Prostate gland (tissue), 2 donors: ENCODE results near the gene NLGN2. TPM values are rescaled to one million over a fixed set of nuclear protein-coding genes. Genes with fewer than 3 reads are reported as not detected.

Experiments
- DNase-seq: peaks from one replicate; pipeline ENCODE4 v3.0.0-alpha.2; 2019; ENCODE audit warnings: low spot score
- H3K27ac ChIP-seq, 2 donors: fragments of 200-600 bp; sonication (generic); 2 replicates each; pipeline ENCODE4 v1.5.1; 2017 to 2019
- H3K27me3 ChIP-seq: fragments of 200-600 bp; sonication (generic); replicated peaks from 2 replicates; pipeline ENCODE4 v1.5.1; 2019; ENCODE audit not compliant: insufficient read depth
- H3K36me3 ChIP-seq, 2 donors: fragments of 200-600 bp; sonication (generic); 1 replicate in 1 of 2; 2 replicates in 1 of 2; pipeline versions ENCODE4 v1.5.1 to v1.8.1; 2017 to 2019
- H3K4me1 ChIP-seq: fragments of 200-600 bp; sonication (generic); replicated peaks from 2 replicates; pipeline ENCODE4 v1.5.1; 2019
- H3K4me3 ChIP-seq, 2 donors: fragments of 200-600 bp; sonication (generic); 2 replicates each; pipeline ENCODE4 v1.5.1; 2017 to 2019
- H3K9me3 ChIP-seq: fragments of 200-600 bp; sonication (generic); 2 replicates; pipeline ENCODE4 v1.5.1; 2017
- POLR2A ChIP-seq: fragments of 450-650 bp; IDR thresholded peaks from one replicate; pipeline ENCODE4 v1.6.1; 2016; ENCODE audit warnings: antibody characterized with exemption, mild to moderate bottlenecking
- POLR2AphosphoS5 ChIP-seq: sonication (generic); formaldehyde crosslinking; IDR thresholded peaks from one replicate; pipeline ENCODE4 v1.6.1; 2017; ENCODE audit warnings: antibody characterized with exemption
- WGBS: methylation state at CpG from one replicate; pipeline ENCODE4 v1.1.5; 2018; 5-methylcytosine and 5-hydroxymethylcytosine counted together
- intact Hi-C: fragments of 100-400 bp; cut with DNase I; formaldehyde crosslinking; loops from one replicate; pipeline ENCODE4 v1.14.2; 2022
- total RNA-seq, 2 donors: library from RNA; depleted of rRNA; stranded (reverse); fragments of >200 nt; gene quantifications; one replicate each; pipeline ENCODE4 v1.1.0, GENCODE V29; 2016
- TF ChIP-seq, protein P1 (sequence below), 4 experiments: fragments of 200-600 bp in 2 of 4; fragments of 450-650 bp in 2 of 4; sonication (generic) in 2 of 4; IDR thresholded peaks; 1 replicate in 3 of 4; 2 replicates in 1 of 4; pipeline ENCODE4 v1.5.1; 2016 to 2019; ENCODE audit warnings: antibody characterized with exemption in 4 of 4, mild to moderate bottlenecking in 2 of 4, moderate library complexity in 2 of 4

Gene NLGN2
- total RNA-seq, 2 donors from 2014 or later, result 8.6 to 16.2 TPM

DNA sequence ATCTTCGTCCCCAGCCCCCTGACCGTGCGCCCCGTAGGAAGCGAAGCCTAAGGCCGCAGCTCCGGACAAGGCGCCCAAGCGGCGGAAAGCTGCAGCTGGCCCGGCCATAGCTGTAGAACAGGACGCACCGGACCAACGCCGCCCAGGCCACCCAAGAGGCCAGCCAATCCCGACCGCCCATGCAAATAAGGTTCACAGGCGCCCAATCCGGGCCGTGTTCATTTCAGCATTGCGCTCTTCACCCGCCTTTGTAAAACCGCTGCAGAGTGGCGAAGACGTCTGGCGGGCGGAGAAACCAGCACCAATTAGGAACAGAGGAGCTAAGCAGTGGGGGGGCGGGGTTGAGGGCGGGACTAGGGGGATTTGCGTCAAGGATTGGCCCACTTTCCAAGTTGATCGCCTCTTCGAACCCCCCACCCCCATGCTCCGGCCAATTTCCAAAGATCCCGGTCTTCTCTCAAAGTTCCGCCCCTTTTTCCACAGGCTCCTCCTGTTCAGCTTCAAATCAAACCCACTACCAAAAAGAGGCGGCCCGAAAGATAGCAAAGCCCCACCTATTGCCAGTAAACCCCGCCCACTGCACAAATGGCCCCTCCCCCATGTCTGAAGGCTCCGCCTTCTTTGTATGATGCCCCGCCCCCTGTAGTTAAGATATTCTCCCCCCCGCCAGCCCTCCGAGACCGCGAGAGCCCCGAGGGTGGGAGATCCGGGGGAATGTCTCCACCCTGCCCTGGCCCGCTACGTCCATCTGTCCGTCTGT is 3.5 kb upstream of the NLGN2 start, which contains the start of gene TMEM256:
Gene TMEM256 (minus strand): TSS at position 121 of the 760 bp plus-strand sequence. CDS start 13 bp downstream, at position 108.
- intact Hi-C loops, result loop anchor here (5.0 kb wide), 1 partner anchor 73 kb away; the partner anchor contains the start of gene ZBTB4
- peak; percentile 99 for DNase-seq
- Histone ChIP-seq H3K27ac (peak within 1 kb of the TSS; percentile 83 to 86), H3K4me1 (no peaks in the 10 kb centered on the region), H3K9me3 (no peaks in the 10 kb centered on the region), H3K36me3 (no peaks in the 10 kb centered on the region), H3K4me3 (peak within 1 kb of the TSS; percentile 70 to 80), H3K27me3 (no peaks in the 10 kb centered on the region)
- peak; percentile 99 for TF ChIP-seq POLR2A
- TF ChIP-seq, protein P1, sequence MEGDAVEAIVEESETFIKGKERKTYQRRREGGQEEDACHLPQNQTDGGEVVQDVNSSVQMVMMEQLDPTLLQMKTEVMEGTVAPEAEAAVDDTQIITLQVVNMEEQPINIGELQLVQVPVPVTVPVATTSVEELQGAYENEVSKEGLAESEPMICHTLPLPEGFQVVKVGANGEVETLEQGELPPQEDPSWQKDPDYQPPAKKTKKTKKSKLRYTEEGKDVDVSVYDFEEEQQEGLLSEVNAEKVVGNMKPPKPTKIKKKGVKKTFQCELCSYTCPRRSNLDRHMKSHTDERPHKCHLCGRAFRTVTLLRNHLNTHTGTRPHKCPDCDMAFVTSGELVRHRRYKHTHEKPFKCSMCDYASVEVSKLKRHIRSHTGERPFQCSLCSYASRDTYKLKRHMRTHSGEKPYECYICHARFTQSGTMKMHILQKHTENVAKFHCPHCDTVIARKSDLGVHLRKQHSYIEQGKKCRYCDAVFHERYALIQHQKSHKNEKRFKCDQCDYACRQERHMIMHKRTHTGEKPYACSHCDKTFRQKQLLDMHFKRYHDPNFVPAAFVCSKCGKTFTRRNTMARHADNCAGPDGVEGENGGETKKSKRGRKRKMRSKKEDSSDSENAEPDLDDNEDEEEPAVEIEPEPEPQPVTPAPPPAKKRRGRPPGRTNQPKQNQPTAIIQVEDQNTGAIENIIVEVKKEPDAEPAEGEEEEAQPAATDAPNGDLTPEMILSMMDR (IDR thresholded peaks at IDR 0.05), result peak in 2 of 4 experiments; percentile 31 to 45
- peak; percentile 98 for TF ChIP-seq POLR2AphosphoS5
- WGBS, result under 1% methylated on average over 49 of the region's 49 CpGs

DNA sequence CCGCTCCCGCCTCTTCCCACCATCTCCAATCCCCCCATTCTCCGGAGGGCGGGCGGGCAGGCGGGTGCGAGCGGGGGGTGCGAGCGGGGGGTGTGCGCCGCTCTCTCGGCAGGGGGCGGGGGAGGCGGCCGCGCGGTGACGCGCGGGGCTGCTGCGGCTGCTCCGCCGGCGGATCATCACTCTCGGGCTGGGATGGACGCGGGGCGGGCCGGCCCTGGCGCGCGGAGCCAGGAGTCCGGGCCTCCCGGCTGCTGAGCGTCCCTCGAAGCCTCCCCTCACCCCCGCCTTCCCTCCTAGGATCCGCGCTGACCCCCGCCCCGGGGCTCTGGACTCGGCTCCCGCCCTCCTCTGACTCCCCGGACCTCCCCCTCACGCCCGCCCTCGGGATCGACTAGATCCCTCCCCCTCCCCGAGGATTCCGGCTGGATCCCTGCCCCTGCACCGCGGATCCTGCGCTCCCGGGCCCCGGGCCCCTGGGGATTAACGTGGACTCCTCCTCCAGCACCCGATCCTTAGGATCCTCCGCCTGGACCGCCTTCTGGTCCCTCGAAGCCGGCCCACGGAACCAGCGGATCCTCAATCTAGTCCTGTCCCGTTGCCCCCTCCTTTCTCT is 2.8 kb upstream of the NLGN2 start:
- Histone ChIP-seq H3K4me3 (peak overlapping the region; percentile 70 to 80), H3K27ac (peak overlapping the region; percentile 83 to 86), H3K27me3 (no peaks in the 10 kb centered on the region), H3K9me3 (no peaks in the 10 kb centered on the region), H3K36me3 (no peaks in the 10 kb centered on the region), H3K4me1 (no peaks in the 10 kb centered on the region)
- TF ChIP-seq POLR2AphosphoS5, result no peak
- peak; percentile 76 for TF ChIP-seq POLR2A
- TF ChIP-seq, protein P1 (IDR thresholded peaks at IDR 0.05), result peak in 1 of 4 experiments; percentile 7
- WGBS, result 3% methylated on average over 53 of the region's 65 CpGs
- intact Hi-C loops, result loop anchor here (5.0 kb wide), 1 partner anchor 72 kb away; the partner anchor contains the start of gene ZBTB4
- DNase-seq, result no peak

- peak overlapping the region; percentile 70 to 80 for H3K4me3 ChIP-seq
- no peaks in the 10 kb centered on the region for H3K9me3 ChIP-seq
- no peak for TF ChIP-seq POLR2AphosphoS5
- H3K27me3 ChIP-seq, result no peaks in the 10 kb centered on the region
- 13% methylated on average over 27 of the region's 38 CpGs for WGBS
- H3K4me1 ChIP-seq, result no peaks in the 10 kb centered on the region
- H3K36me3 ChIP-seq, result no peaks in the 10 kb centered on the region
- intact Hi-C loops, result no loop called here
- no peak for DNase-seq
- H3K27ac ChIP-seq, result peak overlapping the region; percentile 83 to 86
Observed at GRCh38 chr17:7405350-7406234, 2.1 kb upstream of the NLGN2 start.

DNA sequence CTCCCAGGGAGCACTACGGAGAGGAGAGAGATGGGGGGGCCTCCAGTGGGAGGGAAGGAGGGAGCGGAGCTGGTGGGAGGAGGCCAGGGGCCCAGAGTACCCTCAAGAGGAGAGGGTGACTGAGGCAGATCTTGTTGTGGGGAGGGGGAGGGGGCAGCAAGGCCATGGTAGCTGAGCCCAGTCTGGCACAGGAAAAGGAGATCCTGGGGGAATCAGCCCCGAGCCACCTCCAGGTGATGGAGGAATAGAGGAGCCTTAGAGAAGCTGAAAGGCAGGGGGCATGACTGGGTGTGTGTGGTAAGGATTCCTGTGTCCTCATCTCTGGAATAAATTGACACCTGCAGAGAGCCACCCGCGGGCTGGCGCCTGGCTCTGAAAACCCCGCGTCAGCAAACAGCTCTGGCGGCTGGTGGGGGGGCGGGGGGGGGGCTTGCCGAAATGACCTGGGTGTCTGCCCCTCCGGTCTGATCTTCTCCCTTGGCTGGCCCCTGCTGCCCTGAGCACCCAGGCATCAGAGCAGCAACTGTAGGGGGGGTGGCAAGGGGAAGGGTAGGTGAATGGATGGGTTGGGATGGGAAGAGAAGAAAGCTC is 1.3 kb upstream of the NLGN2 start:
- no peak for DNase-seq

More for the DNA sequence above, 1.3 kb upstream of the NLGN2 start:
- 43% methylated on average over 12 of the region's 12 CpGs for WGBS
- Histone ChIP-seq H3K4me1 (no peaks in the 10 kb centered on the region), H3K9me3 (no peaks in the 10 kb centered on the region), H3K4me3 (no peak overlapping the region), H3K27ac (no peak overlapping the region), H3K36me3 (no peaks in the 10 kb centered on the region), H3K27me3 (no peaks in the 10 kb centered on the region)
- TF ChIP-seq, protein P1 (IDR thresholded peaks at IDR 0.05), result no peak
- TF ChIP-seq POLR2AphosphoS5 (no peak), POLR2A (no peak)
- intact Hi-C loops, result no loop called here
